Smooth muscle cell (in vitro differentiated cells): ENCODE results near the gene NLGN1. TPM values are rescaled to one million over a fixed set of nuclear protein-coding genes. Genes with fewer than 3 reads are reported as not detected.

Source experiments
- DNase-seq: peaks from one replicate; lab custom pipeline; 2025; ENCODE audit not compliant: unreplicated experiment; lab: John Stamatoyannopoulos, UW
- H2AFZ ChIP-seq: fragments of 200-600 bp; sonication (generic); 2 replicates; pipeline ENCODE4 v1.6.0; 2016; ENCODE audit warnings: antibody characterized with exemption, low read depth, mild to moderate bottlenecking
- H3F3A ChIP-seq: fragments of 200-600 bp; sonication (generic); 2 replicates; pipeline ENCODE4 v1.6.0; 2017; ENCODE audit warnings: antibody characterized with exemption, low read depth
- H3K27ac ChIP-seq: fragments of 200-600 bp; sonication (generic); 2 replicates; pipeline ENCODE4 v1.5.1; 2016; ENCODE audit warnings: low read depth, mild to moderate bottlenecking
- H3K27me3 ChIP-seq: fragments of 200-600 bp; sonication (generic); 2 replicates; pipeline ENCODE4 v1.6.1; 2016; ENCODE audit warnings: low read depth, mild to moderate bottlenecking
- H3K36me3 ChIP-seq: fragments of 200-600 bp; sonication (generic); 2 replicates; pipeline ENCODE4 v1.5.1; 2016; ENCODE audit warnings: low read depth
- H3K4me1 ChIP-seq: fragments of 200-600 bp; sonication (generic); 2 replicates; pipeline ENCODE4 v1.5.1; 2016; ENCODE audit warnings: low read depth
- H3K4me2 ChIP-seq: fragments of 200-600 bp; sonication (generic); 2 replicates; pipeline ENCODE4 v1.6.0; 2016; ENCODE audit warnings: mild to moderate bottlenecking
- H3K4me3 ChIP-seq: fragments of 200-600 bp; sonication (generic); 2 replicates; pipeline ENCODE4 v1.5.1; 2016; ENCODE audit warnings: mild to moderate bottlenecking
- H3K79me2 ChIP-seq: fragments of 200-600 bp; sonication (generic); 2 replicates; pipeline ENCODE4 v1.6.0; 2016; ENCODE audit warnings: low read depth, mild to moderate bottlenecking
- H3K9ac ChIP-seq: fragments of 200-600 bp; sonication (generic); 2 replicates; pipeline ENCODE4 v1.6.0; 2016; ENCODE audit warnings: low read depth
- H3K9me3 ChIP-seq: fragments of 200-600 bp; sonication (generic); replicated peaks from 2 replicates; pipeline ENCODE4 v1.5.1; 2016; ENCODE audit warnings: low read depth
- H4K20me1 ChIP-seq: fragments of 200-600 bp; sonication (generic); 2 replicates; pipeline ENCODE4 v1.6.0; 2016; ENCODE audit warnings: low read depth
- WGBS: methylation state at CpG from one replicate; pipeline ENCODE4 v1.1.7; 2016; ENCODE audit warnings: low lambda C conversion rate; 5-methylcytosine and 5-hydroxymethylcytosine counted together
- polyA plus RNA-seq: library from polyadenylated mRNA; unstranded; fragments of >200 nt; fragmentation: Nextera tagmentation; extraction: Ambion mirVana; gene quantifications from 2 replicates; pipeline ENCODE4 v1.2.1, GENCODE V29; 2016
- total RNA-seq: library from RNA; depleted of rRNA; stranded (reverse); fragments of >200 nt; gene quantifications from 2 replicates; pipeline ENCODE4 v1.2.3, GENCODE V29; 2014
- TF ChIP-seq, protein P1 (sequence below): fragments of 200-600 bp; sonication (generic); IDR thresholded peaks from 2 replicates; pipeline ENCODE4 v1.5.1; 2017; ENCODE audit warnings: borderline replicate concordance, mild to moderate bottlenecking, antibody characterized with exemption; ENCODE audit not compliant: insufficient read depth, poor library complexity, severe bottlenecking

The NLGN1 gene
- total and polyA plus RNA-seq, 2 experiments from 2014 or later = 0.04 TPM; not detected in 1

DNA sequence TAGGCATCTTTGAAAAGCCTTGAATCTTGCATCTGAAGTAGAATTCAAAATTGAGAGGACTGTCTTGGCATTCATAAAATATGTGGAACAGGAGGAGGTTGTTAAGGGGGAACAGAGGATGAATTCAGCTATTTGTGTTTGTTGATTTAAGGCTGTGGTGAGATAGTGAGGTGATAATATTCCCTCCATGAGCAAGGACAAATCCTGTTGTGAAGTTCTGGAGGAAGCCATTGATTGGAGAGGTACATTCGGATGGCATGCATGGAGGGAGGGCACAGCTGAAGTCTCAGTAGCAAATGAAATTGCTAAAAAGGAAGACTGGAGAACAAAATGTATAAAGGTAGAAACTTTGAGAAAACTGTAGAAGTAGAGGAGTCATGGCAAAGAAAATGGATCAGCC lies 443.8 kb downstream of the NLGN1 start:
- DNase-seq = no peak
- no peaks in the 10 kb centered on the region for H3K79me2 ChIP-seq
- 78% methylated on average over 1 of the region's 1 CpG for WGBS

DNA sequence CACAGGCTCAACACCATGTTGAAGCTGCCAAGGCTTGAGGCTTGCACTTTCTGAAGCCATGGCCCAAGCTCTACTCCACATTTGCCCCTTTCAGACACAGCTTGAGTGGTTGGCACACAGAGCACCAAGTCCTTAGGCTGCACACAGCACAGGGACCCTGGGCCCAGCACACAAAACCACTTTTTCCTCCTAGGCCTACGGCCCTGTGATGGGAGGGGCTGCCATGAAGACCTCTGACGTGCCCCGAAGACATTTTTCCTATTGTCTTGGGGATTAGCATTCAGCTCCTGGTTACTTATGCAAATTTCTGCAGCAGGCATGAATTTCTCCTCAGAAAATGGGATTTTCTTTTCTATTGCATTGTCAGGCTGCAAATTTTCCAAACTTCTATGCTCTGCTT lies 445.5 kb downstream of the NLGN1 start:
- no peak overlapping the region for H3K27ac ChIP-seq
- TF ChIP-seq, protein P1, sequence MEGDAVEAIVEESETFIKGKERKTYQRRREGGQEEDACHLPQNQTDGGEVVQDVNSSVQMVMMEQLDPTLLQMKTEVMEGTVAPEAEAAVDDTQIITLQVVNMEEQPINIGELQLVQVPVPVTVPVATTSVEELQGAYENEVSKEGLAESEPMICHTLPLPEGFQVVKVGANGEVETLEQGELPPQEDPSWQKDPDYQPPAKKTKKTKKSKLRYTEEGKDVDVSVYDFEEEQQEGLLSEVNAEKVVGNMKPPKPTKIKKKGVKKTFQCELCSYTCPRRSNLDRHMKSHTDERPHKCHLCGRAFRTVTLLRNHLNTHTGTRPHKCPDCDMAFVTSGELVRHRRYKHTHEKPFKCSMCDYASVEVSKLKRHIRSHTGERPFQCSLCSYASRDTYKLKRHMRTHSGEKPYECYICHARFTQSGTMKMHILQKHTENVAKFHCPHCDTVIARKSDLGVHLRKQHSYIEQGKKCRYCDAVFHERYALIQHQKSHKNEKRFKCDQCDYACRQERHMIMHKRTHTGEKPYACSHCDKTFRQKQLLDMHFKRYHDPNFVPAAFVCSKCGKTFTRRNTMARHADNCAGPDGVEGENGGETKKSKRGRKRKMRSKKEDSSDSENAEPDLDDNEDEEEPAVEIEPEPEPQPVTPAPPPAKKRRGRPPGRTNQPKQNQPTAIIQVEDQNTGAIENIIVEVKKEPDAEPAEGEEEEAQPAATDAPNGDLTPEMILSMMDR = no peak
- no peaks in the 10 kb centered on the region for H4K20me1 ChIP-seq
- H3F3A ChIP-seq = no peaks in the 10 kb centered on the region
- H3K9me3 ChIP-seq = no peaks in the 10 kb centered on the region
- H2AFZ ChIP-seq = no peak overlapping the region
- 91% methylated on average over 3 of the region's 3 CpGs for WGBS
- no peak overlapping the region for H3K4me3 ChIP-seq
- H3K27me3 ChIP-seq = no peaks in the 10 kb centered on the region
- H3K36me3 ChIP-seq = no peaks in the 10 kb centered on the region
- H3K79me2 ChIP-seq = no peaks in the 10 kb centered on the region
- H3K4me2 ChIP-seq = no peak overlapping the region
- no peak overlapping the region for H3K9ac ChIP-seq
- no peaks in the 10 kb centered on the region for H3K4me1 ChIP-seq
- DNase-seq = no peak

More for the DNA sequence above, 443.8 kb downstream of the NLGN1 start:
- no peak overlapping the region for H2AFZ ChIP-seq
- H3K4me1 ChIP-seq = no peaks in the 10 kb centered on the region
- H3F3A ChIP-seq = no peaks in the 10 kb centered on the region
- H3K9ac ChIP-seq = no peak overlapping the region
- no peaks in the 10 kb centered on the region for H3K9me3 ChIP-seq
- no peak overlapping the region for H3K4me3 ChIP-seq
- TF ChIP-seq, protein P1 = no peak
- H3K27ac ChIP-seq = no peak overlapping the region
- H4K20me1 ChIP-seq = no peaks in the 10 kb centered on the region
- no peaks in the 10 kb centered on the region for H3K27me3 ChIP-seq
- H3K36me3 ChIP-seq = no peaks in the 10 kb centered on the region
- H3K4me2 ChIP-seq = no peak overlapping the region

DNA sequence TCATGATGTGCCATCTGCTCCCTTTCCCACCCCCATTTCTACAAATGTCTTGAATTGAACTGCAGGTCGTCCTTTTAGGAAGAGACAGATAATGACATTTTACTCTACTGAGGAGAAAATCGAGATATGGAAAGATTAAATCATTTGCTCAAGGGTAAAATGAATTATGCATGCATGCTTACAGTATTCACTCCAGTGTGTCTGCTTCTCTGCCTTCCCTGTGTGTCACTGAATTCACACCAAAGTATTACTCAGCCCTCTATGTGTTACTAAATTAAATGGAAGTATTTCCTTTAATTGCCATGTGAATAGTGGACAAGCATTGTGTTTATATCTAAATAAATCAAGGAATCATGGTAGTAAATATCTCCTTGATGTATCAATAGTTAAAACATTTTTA lies 449.0 kb downstream of the NLGN1 start:
- Histone ChIP-seq H3K4me2 (no peak overlapping the region), H2AFZ (no peak overlapping the region), H4K20me1 (no peaks in the 10 kb centered on the region), H3F3A (no peaks in the 10 kb centered on the region), H3K27me3 (no peaks in the 10 kb centered on the region), H3K9ac (no peak overlapping the region), H3K27ac (no peak overlapping the region), H3K4me1 (no peaks in the 10 kb centered on the region), H3K36me3 (no peaks in the 10 kb centered on the region), H3K79me2 (no peaks in the 10 kb centered on the region), H3K4me3 (no peak overlapping the region), H3K9me3 (no peaks in the 10 kb centered on the region)
- WGBS = 75% methylated on average over 2 of the region's 2 CpGs
- TF ChIP-seq, protein P1 = no peak
- DNase-seq = no peak

DNA sequence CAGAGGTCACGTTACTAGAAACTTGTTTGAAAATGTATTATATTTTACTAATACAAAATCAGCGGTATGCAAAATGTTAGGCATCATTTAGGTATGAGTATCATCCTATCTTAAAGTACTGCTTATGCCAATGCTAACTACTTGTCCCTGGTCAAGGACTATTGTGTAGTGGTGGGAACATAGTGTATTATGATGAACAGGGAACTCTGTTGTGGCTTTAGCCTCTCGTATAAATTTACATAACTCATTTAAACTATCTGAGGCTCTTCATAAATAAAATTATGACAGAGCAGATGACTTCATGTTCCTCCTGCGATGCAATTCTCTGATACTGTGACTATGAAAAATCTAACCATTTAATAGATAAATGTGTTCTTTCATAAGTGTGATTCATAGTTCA lies 451.9 kb downstream of the NLGN1 start:
- Histone ChIP-seq H3F3A (no peaks in the 10 kb centered on the region), H4K20me1 (no peaks in the 10 kb centered on the region), H3K27me3 (no peaks in the 10 kb centered on the region), H3K36me3 (no peaks in the 10 kb centered on the region), H2AFZ (no peak overlapping the region), H3K4me3 (no peak overlapping the region), H3K79me2 (no peaks in the 10 kb centered on the region), H3K9me3 (no peaks in the 10 kb centered on the region), H3K9ac (no peak overlapping the region), H3K4me2 (no peak overlapping the region), H3K27ac (no peak overlapping the region), H3K4me1 (no peaks in the 10 kb centered on the region)
- TF ChIP-seq, protein P1 = no peak
- WGBS = 68% methylated on average over 4 of the region's 4 CpGs
- no peak for DNase-seq
